ENCODE measurements around the gene CUEDC1. TPM values are rescaled to one million over a fixed set of nuclear protein-coding genes. Genes with fewer than 3 reads are reported as not detected.

CUEDC1 gene
- total RNA-seq, 1 experiment from 2014 or later = 27.5 TPM

GRCh38 chr17:57943140-57943539, 12.1 kb downstream of the CUEDC1 start:
- no peak overlapping the region for H3K4me3 Mint-ChIP-seq (ENCODE audit: unreplicated experiment)
- TF ChIP-seq CTCF (IDR thresholded peaks at IDR 0.05; ENCODE audit: insufficient read depth in 1 of 2, low read depth in 1 of 2, low read length in 1 of 2, severe bottlenecking in 1 of 2, unreplicated experiment in 1 of 2) = no peak
- BruUV-seq (replicated peaks) = no TSS peak
- H3K4me1 Mint-ChIP-seq (ENCODE audit: low read depth, unreplicated experiment) = peaks cover 44% of the 10 kb centered on the region
- peak overlapping the region; percentile 4 for H3K27ac Mint-ChIP-seq (ENCODE audit: unreplicated experiment)
- Histone ChIP-seq H3K27me3 (replicated peaks; ENCODE audit: control insufficient read depth, insufficient read depth, low read length) (no peaks in the 10 kb centered on the region), H3K4me3 (ENCODE audit: low read depth, low read length) (no peak overlapping the region), H3K36me3 (ENCODE audit: control insufficient read depth, insufficient read depth, low read length) (no peaks in the 10 kb centered on the region), H3K9me3 (no peaks in the 10 kb centered on the region), H3K4me1 (peaks cover 25% of the 10 kb centered on the region)
- CTCF ChIA-PET = interaction anchor here (1.3 kb wide), 1 partner anchor 11 kb away, joined by 3 read pairs; no protein-coding TSS in a partner anchor
- POLR2A ChIA-PET = no interaction called here
- DNase-seq = no peak
- H3K9me3 Mint-ChIP-seq (ENCODE audit: unreplicated experiment) = no peaks in the 10 kb centered on the region
- intact Hi-C loops (cut with micrococcal nuclease; ENCODE audit: unreplicated experiment) = no loop called here
- H3K27me3 Mint-ChIP-seq (ENCODE audit: insufficient read depth, unreplicated experiment) = no peaks in the 10 kb centered on the region
- peaks cover under 1% of the 10 kb centered on the region for H3K36me3 Mint-ChIP-seq (ENCODE audit: insufficient read depth, unreplicated experiment)

- ChIA-PET CTCF (no interaction called here), POLR2A (no interaction called here)
These were observed 13.5 kb downstream of the CUEDC1 start for GRCh38 chr17:57941384-57942370.

More at GRCh38 chr17:57941384-57942370, 13.5 kb downstream of the CUEDC1 start:
- Histone ChIP-seq H3K9me3 (no peaks in the 10 kb centered on the region), H3K4me3 (ENCODE audit: low read depth, low read length) (no peak overlapping the region), H3K4me1 (peaks cover 16% of the 10 kb centered on the region), H3K36me3 (ENCODE audit: control insufficient read depth, insufficient read depth, low read length) (no peaks in the 10 kb centered on the region), H3K27me3 (replicated peaks; ENCODE audit: control insufficient read depth, insufficient read depth, low read length) (no peaks in the 10 kb centered on the region)
- BruUV-seq (replicated peaks) = no TSS peak
- TF ChIP-seq CTCF (IDR thresholded peaks at IDR 0.05; ENCODE audit: insufficient read depth in 1 of 2, low read depth in 1 of 2, low read length in 1 of 2, severe bottlenecking in 1 of 2, unreplicated experiment in 1 of 2) = no peak
- Mint-ChIP-seq H3K4me3 (ENCODE audit: unreplicated experiment) (no peak overlapping the region), H3K4me1 (ENCODE audit: low read depth, unreplicated experiment) (peaks cover 37% of the 10 kb centered on the region), H3K27me3 (ENCODE audit: insufficient read depth, unreplicated experiment) (no peaks in the 10 kb centered on the region), H3K9me3 (ENCODE audit: unreplicated experiment) (no peaks in the 10 kb centered on the region), H3K36me3 (ENCODE audit: insufficient read depth, unreplicated experiment) (no peaks in the 10 kb centered on the region), H3K27ac (ENCODE audit: unreplicated experiment) (no peak overlapping the region)
- intact Hi-C loops (cut with micrococcal nuclease; ENCODE audit: unreplicated experiment) = no loop called here
- no peak for DNase-seq

Data from Caco-2 (cell line).